Peyer's patch (tissue), 4 donors: Measurements from ENCODE around the gene IQCE.

Experiments
- CTCF ChIP-seq, 6 experiments: fragments of 450-650 bp in 4 of 6; fragments of 200-600 bp in 2 of 6; sonication (generic) in 1 of 6; IDR thresholded peaks; one replicate each; pipeline ENCODE4 v1.5.1; 2017 to 2019; ENCODE audit warnings: antibody characterized with exemption in 6 of 6, mild to moderate bottlenecking in 3 of 6, moderate library complexity in 1 of 6
- POLR2A ChIP-seq, 2 donors: fragments of 450-650 bp; IDR thresholded peaks; one replicate each; pipeline ENCODE4 v1.5.1; 2017; ENCODE audit warnings: antibody characterized with exemption in 2 of 2, mild to moderate bottlenecking in 2 of 2, moderate library complexity in 2 of 2

GRCh38 chr7:2637505-2638223 lies 78.9 kb downstream of the IQCE start:
- TF ChIP-seq CTCF (IDR thresholded peaks at IDR 0.05): peak in 1 of 6 experiments; percentile 9
- no peak for TF ChIP-seq POLR2A (IDR thresholded peaks at IDR 0.05)
